GM12878 (cell line): ENCODE data around the gene ALG12. TPM values are rescaled to one million over a fixed set of nuclear protein-coding genes. Genes with fewer than 3 reads are reported as not detected.

Experiments
- ATAC-seq: fragments of 200-7000 bp; cut with Tn5 transposase; 3 replicates; pipeline ENCODE4 v1.9.1; 2020; ENCODE audit warnings: mild to moderate bottlenecking, moderate library complexity
- BruUV-seq: library from RNA; stranded (reverse); fragments of 400-500 nt; replicated peaks from 2 replicates; lab custom pipeline; 2021; lab: Mats Ljungman, UMichigan
- CTCF ChIA-PET: fragments of 300-600 bp; sonication (Branson Sonifier 250); formaldehyde crosslinking; extraction: SDS; loops from one replicate; lab custom pipeline; 2021; ENCODE audit warnings: inconsistent platforms; lab: Yijun Ruan, JAX
- POLR2A ChIA-PET: fragments of 350-600 bp; formaldehyde crosslinking; extraction: SDS; loops from one replicate; lab custom pipeline; 2021; ENCODE audit warnings: inconsistent platforms; lab: Charles Lee
- RAD21 ChIA-PET: fragments of 300-600 bp; sonication (Branson Sonifier 250); formaldehyde crosslinking; loops from one replicate; lab custom pipeline; 2023; ENCODE audit warnings: antibody characterized with exemption; ENCODE audit not compliant: unreplicated experiment; lab: Charles Lee
- SMC1A ChIA-PET: fragments of 300-600 bp; sonication (Branson Sonifier 250); formaldehyde crosslinking; loops from one replicate; lab custom pipeline; 2023; ENCODE audit not compliant: unreplicated experiment, uncharacterized antibody; lab: Charles Lee
- DNase-seq: peaks from one replicate; pipeline ENCODE4 v3.0.0-alpha.2; 2011; ENCODE audit warnings: low read depth, low spot score
- FAIRE-seq: peaks from 3 replicates; lab custom pipeline; 2011; peaks lifted over from hg19 to GRCh38; lab: Jason Lieb, UNC
- H2AFZ ChIP-seq: 2 replicates; pipeline ENCODE4 v1.6.0; 2011; ENCODE audit warnings: low read depth, low read length, control low read depth; ENCODE audit not compliant: control insufficient read depth
- H3K27ac ChIP-seq: 2 replicates; pipeline ENCODE4 v1.5.1; 2011; ENCODE audit warnings: control low read depth; ENCODE audit not compliant: control insufficient read depth, insufficient read depth
- H3K27me3 ChIP-seq, 2 experiments: replicated peaks in 1 of 2; 2 replicates each; pipeline versions ENCODE4 v1.6.0 to v1.6.1; 2011; ENCODE audit warnings: low read length in 1 of 2; ENCODE audit not compliant: control insufficient read depth in 2 of 2, insufficient read depth in 2 of 2
- H3K36me3 ChIP-seq, 2 experiments: 2 replicates each; pipeline ENCODE4 v1.5.1; 2011; ENCODE audit warnings: low read length in 1 of 2; ENCODE audit not compliant: control insufficient read depth in 2 of 2, insufficient read depth in 2 of 2
- H3K4me1 ChIP-seq: 2 replicates; pipeline ENCODE4 v1.6.1; 2011; ENCODE audit warnings: mild to moderate bottlenecking, low read length, moderate library complexity, mixed read lengths; ENCODE audit not compliant: control insufficient read depth, insufficient read depth
- H3K4me2 ChIP-seq: 2 replicates; pipeline ENCODE4 v1.6.0; 2011; ENCODE audit warnings: control low read depth; ENCODE audit not compliant: control insufficient read depth, insufficient read depth
- H3K4me3 ChIP-seq: fragments of 200-600 bp; sonication (generic); 2 replicates; pipeline ENCODE4 v1.5.1; 2016
- H3K79me2 ChIP-seq: 2 replicates; pipeline ENCODE4 v1.6.0; 2011; ENCODE audit warnings: low read length; ENCODE audit not compliant: control insufficient read depth, insufficient read depth
- H3K9ac ChIP-seq: 2 replicates; pipeline ENCODE4 v1.8.0; 2011; ENCODE audit warnings: low read length, control low read depth, mixed read lengths; ENCODE audit not compliant: control insufficient read depth, insufficient read depth
- H3K9me3 ChIP-seq: replicated peaks from 3 replicates; pipeline ENCODE4 v1.5.1; 2011; ENCODE audit warnings: mild to moderate bottlenecking, low read length; ENCODE audit not compliant: control insufficient read depth, insufficient read depth
- H4K20me1 ChIP-seq: 2 replicates; pipeline ENCODE4 v1.6.0; 2011; ENCODE audit not compliant: control insufficient read depth, insufficient read depth
- BCLAF1 ChIP-seq: fragments of 450-650 bp; IDR thresholded peaks from 2 replicates; pipeline ENCODE4 v1.6.1; 2017; ENCODE audit warnings: antibody characterized with exemption, mild to moderate bottlenecking, moderate library complexity
- HDAC2 ChIP-seq: fragments of 200-600 bp; sonication (generic); IDR thresholded peaks from 2 replicates; pipeline ENCODE4 v1.6.1; 2017
- HSF1 ChIP-seq: fragments of 150-350 bp; IDR thresholded peaks from 2 replicates; pipeline ENCODE4 v1.6.1; 2014; ENCODE audit warnings: mild to moderate bottlenecking, low read depth, low read length
- RELB ChIP-seq: fragments of 450-650 bp; IDR thresholded peaks from 2 replicates; pipeline ENCODE4 v1.6.1; 2017; ENCODE audit warnings: low read depth, mild to moderate bottlenecking, moderate library complexity
- SMAD5 ChIP-seq: IDR thresholded peaks from 2 replicates; pipeline ENCODE4 v1.6.1; 2016; ENCODE audit warnings: antibody characterized with exemption, low read depth
- ZNF24 ChIP-seq: fragments of 450-650 bp; IDR thresholded peaks from 2 replicates; pipeline ENCODE4 v1.6.1; 2017; ENCODE audit warnings: antibody characterized with exemption, mild to moderate bottlenecking
- ZNF592 ChIP-seq: fragments of 450-650 bp; IDR thresholded peaks from 2 replicates; pipeline ENCODE4 v1.6.1; 2017; ENCODE audit warnings: mild to moderate bottlenecking, moderate library complexity
- WGBS: methylation state at CpG from one replicate; pipeline ENCODE4 v1.1.6; 2016; ENCODE audit warnings: low lambda C conversion rate; ENCODE audit not compliant: insufficient replicate concordance, insufficient coverage; ENCODE audit errors: missing lambda C conversion rate; 5-methylcytosine and 5-hydroxymethylcytosine counted together
- in situ Hi-C: fragments of 300-500 bp; cut with MboI; formaldehyde crosslinking; loops from 9 replicates; pipeline ENCODE4 v1.14.3; 2018; ENCODE audit warnings: mixed read lengths
- intact Hi-C: fragments of 100-400 bp; cut with micrococcal nuclease; formaldehyde crosslinking; loops from one replicate; pipeline ENCODE4 v1.14.2; 2022; ENCODE audit not compliant: unreplicated experiment
- polyA plus RNA-seq, 11 experiments: library from polyadenylated mRNA; depleted of rRNA in 4 of 11; unstranded in 6 of 11; stranded (reverse) in 5 of 11; fragments of >200 nt; fragmentation: Nextera tagmentation in 4 of 11; fragmentation: Illumina TruSeq in 1 of 11; extraction: Ambion mirVana in 4 of 11; extraction: Trizol in 1 of 11; gene quantifications; 1 replicate in 1 of 11; 2 replicates in 10 of 11; pipeline versions ENCODE4 v1.2.1 to v1.2.3, GENCODE V29; 2011 to 2016; ENCODE audit warnings: inconsistent platforms in 2 of 11, missing spikeins in 2 of 11, low read depth in 1 of 11
- total RNA-seq, 4 experiments: library from RNA; depleted of rRNA in 3 of 4; stranded (reverse); fragments of >200 nt in 3 of 4; fragmentation: Illumina TruSeq in 1 of 4; extraction: Trizol in 1 of 4; gene quantifications; 2 replicates each; pipeline versions ENCODE4 v1.2.1 to v1.2.3, GENCODE V29; 2013 to 2021

Gene ALG12
- total and polyA plus RNA-seq, 10 of the 15 experiments (the other 5 are each of a cell fraction or from before 2014, with no cell fraction given) = 0.22 to 23.4 (median 6.6) TPM

GRCh38 chr22:49866134-49866533, 52.1 kb downstream of the ALG12 start:
- RAD21 ChIA-PET = no interaction called here
- in situ Hi-C loops = no loop called here
- Histone ChIP-seq H3K9ac (no peak overlapping the region), H3K27me3 (no peaks in the 10 kb centered on the region), H3K4me3 (no peak overlapping the region), H2AFZ (no peak overlapping the region), H4K20me1 (no peaks in the 10 kb centered on the region), H3K36me3 (peaks cover 0 to 5% of the 10 kb centered on the region in 2 experiments; a peak in 3 of 4 replicates), H3K4me2 (no peak overlapping the region), H3K27ac (no peak overlapping the region), H3K79me2 (peaks cover 55% of the 10 kb centered on the region), H3K4me1 (no peaks in the 10 kb centered on the region; the same call in 1 of the 2 replicates), H3K9me3 (peaks cover 23% of the 10 kb centered on the region; the same call in 2 of the 3 replicates)
- FAIRE-seq = no peak
- CTCF ChIA-PET = no interaction called here
- intact Hi-C loops = no loop called here
- TF ChIP-seq ZNF24 (no peak), BCLAF1 (no peak), HSF1 (no peak), SMAD5 (no peak), HDAC2 (no peak), ZNF592 (no peak), RELB (no peak)
- DNase-seq = no peak
- SMC1A ChIA-PET = no interaction called here
- no peak for ATAC-seq
- POLR2A ChIA-PET = no interaction called here
- BruUV-seq = no TSS peak
- 37% methylated on average over 2 of the region's 2 CpGs for WGBS
